IMR-90 (cell line): Measurements from ENCODE around the gene BATF. TPM values are rescaled to one million over a fixed set of nuclear protein-coding genes. Genes with fewer than 3 reads are reported as not detected.

Source experiments
- ATAC-seq: fragments of 200-7000 bp; cut with Tn5 transposase; 2 replicates; pipeline ENCODE4 v1.9.1; 2020; ENCODE audit warnings: low read depth, mild to moderate bottlenecking, moderate library complexity
- BruUV-seq: library from RNA; stranded (reverse); fragments of 400-500 nt; replicated peaks from 2 replicates; lab custom pipeline; 2021; lab: Mats Ljungman, UMichigan
- CTCF ChIA-PET: fragments of 300-600 bp; formaldehyde crosslinking; extraction: SDS; loops from one replicate; lab custom pipeline; 2021; ENCODE audit warnings: antibody characterized with exemption; lab: Yijun Ruan, JAX
- POLR2A ChIA-PET: fragments of 300-600 bp; sonication (Branson Sonifier 250); formaldehyde crosslinking; loops from one replicate; lab custom pipeline; 2022; ENCODE audit warnings: antibody characterized with exemption; ENCODE audit not compliant: unreplicated experiment; lab: Charles Lee
- DNase-seq: peaks from one replicate; pipeline ENCODE4 v3.0.0; 2013
- H2AFZ ChIP-seq: replicated peaks from 2 replicates; pipeline ENCODE3; 2013; ENCODE audit warnings: low read length, mild to moderate bottlenecking; ENCODE audit not compliant: poor library complexity
- H2AK5ac ChIP-seq: 2 replicates; pipeline ENCODE4 v1.6.1; 2013; ENCODE audit warnings: low read depth, low read length, inconsistent platforms
- H2AK9ac ChIP-seq: replicated peaks from 2 replicates; pipeline ENCODE3; 2013; ENCODE audit warnings: mild to moderate bottlenecking, low read depth, low read length, moderate library complexity; ENCODE audit not compliant: poor library complexity
- H2BK120ac ChIP-seq: 2 replicates; pipeline ENCODE4 v1.6.1; 2013; ENCODE audit warnings: low read depth, low read length, inconsistent platforms
- H2BK15ac ChIP-seq: 3 replicates; pipeline ENCODE4 v1.6.1; 2013; ENCODE audit warnings: low read depth, low read length, inconsistent platforms
- H2BK20ac ChIP-seq: 2 replicates; pipeline ENCODE4 v1.6.1; 2013; ENCODE audit warnings: low read depth, mild to moderate bottlenecking, inconsistent platforms, low read length, moderate library complexity
- H2BK5ac ChIP-seq: 2 replicates; pipeline ENCODE4 v1.6.1; 2013; ENCODE audit warnings: mild to moderate bottlenecking, low read depth, low read length, inconsistent platforms; ENCODE audit not compliant: poor library complexity, severe bottlenecking
- H3K14ac ChIP-seq: replicated peaks from 2 replicates; pipeline ENCODE4 v1.6.1; 2013; ENCODE audit warnings: low read depth, low read length, inconsistent platforms
- H3K18ac ChIP-seq: 2 replicates; pipeline ENCODE4 v1.6.1; 2013; ENCODE audit warnings: low read depth, low read length, control low read depth
- H3K23ac ChIP-seq: 2 replicates; pipeline ENCODE4 v1.6.1; 2013; ENCODE audit warnings: low read depth, low read length, inconsistent platforms
- H3K27ac ChIP-seq: 2 replicates; pipeline ENCODE4 v1.5.1; 2013; ENCODE audit warnings: mild to moderate bottlenecking, control low read depth, low read length; ENCODE audit not compliant: insufficient read depth
- H3K27me3 ChIP-seq: 2 replicates; pipeline ENCODE4 v1.6.1; 2013; ENCODE audit warnings: low read length; ENCODE audit not compliant: control insufficient read depth, insufficient read depth
- H3K36me3 ChIP-seq: 2 replicates; pipeline ENCODE4 v1.6.1; 2013; ENCODE audit warnings: low read length, mixed read lengths; ENCODE audit not compliant: control insufficient read depth, insufficient read depth
- H3K4ac ChIP-seq: 2 replicates; pipeline ENCODE4 v1.6.1; 2013; ENCODE audit warnings: low read depth, low read length, inconsistent platforms
- H3K4me1 ChIP-seq: 2 replicates; pipeline ENCODE4 v1.6.1; 2013; ENCODE audit warnings: low read length, mixed read lengths; ENCODE audit not compliant: control insufficient read depth, insufficient read depth
- H3K4me2 ChIP-seq: 2 replicates; pipeline ENCODE4 v1.6.1; 2013; ENCODE audit warnings: low read depth, mild to moderate bottlenecking, control low read depth, low read length, moderate library complexity
- H3K4me3 ChIP-seq: 2 replicates; pipeline ENCODE4 v1.5.1; 2013; ENCODE audit warnings: low read depth, mild to moderate bottlenecking, control low read depth, low read length, moderate library complexity; ENCODE audit not compliant: insufficient read depth
- H3K56ac ChIP-seq: 2 replicates; pipeline ENCODE4 v1.6.1; 2013; ENCODE audit warnings: low read length, inconsistent platforms; ENCODE audit not compliant: insufficient read depth; ENCODE audit errors: extremely low read depth
- H3K79me1 ChIP-seq, 2 experiments: 2 replicates each; pipeline ENCODE4 v1.6.1; 2013; ENCODE audit warnings: low read length in 2 of 2, inconsistent platforms in 1 of 2, low read depth in 1 of 2
- H3K9ac ChIP-seq: 2 replicates; pipeline ENCODE4 v1.6.1; 2013; ENCODE audit warnings: low read depth, low read length, control low read depth
- H3K9me1 ChIP-seq: 2 replicates; pipeline ENCODE4 v1.6.1; 2013; ENCODE audit warnings: low read length, inconsistent platforms; ENCODE audit not compliant: insufficient read depth
- H3K9me3 ChIP-seq: 2 replicates; pipeline ENCODE4 v1.6.1; 2013; ENCODE audit warnings: low read length; ENCODE audit not compliant: control insufficient read depth, insufficient read depth
- H4K20me1 ChIP-seq: 2 replicates; pipeline ENCODE4 v1.6.1; 2013; ENCODE audit warnings: low read length, inconsistent platforms; ENCODE audit not compliant: insufficient read depth
- H4K5ac ChIP-seq: 2 replicates; pipeline ENCODE4 v1.6.1; 2013; ENCODE audit warnings: mild to moderate bottlenecking, low read depth, low read length, control low read depth
- H4K8ac ChIP-seq, 2 experiments: 2 replicates each; pipeline ENCODE4 v1.6.1; 2013; ENCODE audit warnings: low read depth in 2 of 2, low read length in 2 of 2, control low read depth in 1 of 2, inconsistent platforms in 1 of 2
- H4K91ac ChIP-seq: 2 replicates; pipeline ENCODE4 v1.6.1; 2013; ENCODE audit warnings: low read depth, low read length, inconsistent platforms; ENCODE audit not compliant: insufficient read depth
- BHLHE40 ChIP-seq: fragments of 150-350 bp; IDR thresholded peaks from 2 replicates; pipeline ENCODE4 v1.6.1; 2016; ENCODE audit warnings: mild to moderate bottlenecking, low read depth, low read length
- CEBPB ChIP-seq: IDR thresholded peaks from 2 replicates; pipeline ENCODE4 v1.6.1; 2012; ENCODE audit warnings: low read depth, low read length, improper control_type of control experiment
- CHD1 ChIP-seq: IDR thresholded peaks from 2 replicates; pipeline ENCODE4 v1.6.1; 2012; ENCODE audit warnings: low read depth, low read length, improper control_type of control experiment
- CTCF ChIP-seq: conservative IDR thresholded peaks from 2 replicates; pipeline ENCODE4 v1.5.1; 2012; ENCODE audit warnings: mild to moderate bottlenecking, low read depth, low read length, improper control_type of control experiment
- ELK1 ChIP-seq: fragments of 150-350 bp; IDR thresholded peaks from 2 replicates; pipeline ENCODE4 v1.6.1; 2016; ENCODE audit warnings: low read depth, mild to moderate bottlenecking, low read length, moderate library complexity, borderline replicate concordance
- FOS ChIP-seq: fragments of 150-350 bp; IDR thresholded peaks from 2 replicates; pipeline ENCODE4 v1.6.1; 2016; ENCODE audit warnings: low read depth, low read length
- MAFK ChIP-seq: IDR thresholded peaks from 2 replicates; pipeline ENCODE4 v1.6.1; 2012; ENCODE audit warnings: low read depth, low read length, improper control_type of control experiment
- MAZ ChIP-seq: IDR thresholded peaks from 2 replicates; pipeline ENCODE4 v1.6.1; 2012; ENCODE audit warnings: low read depth, mild to moderate bottlenecking, low read length, improper control_type of control experiment, moderate library complexity, borderline replicate concordance
- MXI1 ChIP-seq: IDR thresholded peaks from 2 replicates; pipeline ENCODE4 v1.6.1; 2012; ENCODE audit warnings: low read depth, mild to moderate bottlenecking, low read length, moderate library complexity, borderline replicate concordance
- NFE2L2 ChIP-seq: fragments of 150-350 bp; IDR thresholded peaks from 2 replicates; pipeline ENCODE4 v1.6.1; 2016; ENCODE audit warnings: low read depth, mild to moderate bottlenecking, low read length
- POLR2A ChIP-seq: IDR thresholded peaks from 2 replicates; pipeline ENCODE4 v1.6.1; 2012; ENCODE audit warnings: mild to moderate bottlenecking, low read depth, low read length
- RAD21 ChIP-seq: IDR thresholded peaks from 2 replicates; pipeline ENCODE4 v1.6.1; 2012; ENCODE audit warnings: low read length, improper control_type of control experiment
- RCOR1 ChIP-seq: IDR thresholded peaks from 2 replicates; pipeline ENCODE4 v1.6.1; 2012; ENCODE audit warnings: mild to moderate bottlenecking, low read length, improper control_type of control experiment; ENCODE audit not compliant: insufficient replicate concordance
- RFX5 ChIP-seq: IDR thresholded peaks from 2 replicates; pipeline ENCODE4 v1.8.0; 2012; ENCODE audit warnings: low read depth, mild to moderate bottlenecking, low read length, moderate library complexity
- SMC3 ChIP-seq: fragments of 150-350 bp; IDR thresholded peaks from 2 replicates; pipeline ENCODE4 v1.6.1; 2016; ENCODE audit warnings: low read depth, mild to moderate bottlenecking, antibody characterized with exemption, low read length, moderate library complexity
- USF2 ChIP-seq: fragments of 150-350 bp; IDR thresholded peaks from 2 replicates; pipeline ENCODE4 v1.6.1; 2017; ENCODE audit warnings: mild to moderate bottlenecking, antibody characterized with exemption, low read length, low read depth
- WGBS, 2 experiments: methylation state at CpG; one replicate each; pipeline versions ENCODE4 v1.1.5 to v1.1.7; 2013; ENCODE audit warnings: missing lambda C conversion rate in 2 of 2; ENCODE audit not compliant: insufficient read length in 1 of 2; ENCODE audit errors: extremely low coverage in 2 of 2; 5-methylcytosine and 5-hydroxymethylcytosine counted together
- dilution Hi-C: fragments of 300-500 bp; cut with HindIII; formaldehyde crosslinking; loops from one replicate; pipeline ENCODE4 v1.14.3; 2018; ENCODE audit warnings: low sequenced_read_pairs; ENCODE audit not compliant: unreplicated experiment
- in situ Hi-C: fragments of 300-500 bp; cut with MboI; formaldehyde crosslinking; loops from 3 replicates; pipeline ENCODE4 v1.14.3; 2019; ENCODE audit warnings: low sequenced_read_pairs, inconsistent platforms, mixed read lengths
- intact Hi-C: fragments of 100-400 bp; cut with micrococcal nuclease; formaldehyde crosslinking; loops from 2 replicates; pipeline ENCODE4 v1.10.0; 2022
- polyA plus RNA-seq, 3 experiments: library from polyadenylated mRNA; depleted of rRNA; stranded (reverse); fragments of >200 nt; gene quantifications; 2 replicates each; pipeline ENCODE4 v1.2.3, GENCODE V29; 2012; ENCODE audit warnings: low replicate concordance in 1 of 3
- total RNA-seq: library from RNA; depleted of rRNA; stranded (reverse); fragments of >200 nt; gene quantifications from 2 replicates; pipeline ENCODE4 v1.2.3, GENCODE V29; 2012

The BATF gene
- total and polyA plus RNA-seq, 2 of the 4 experiments (the other 2 are of a cell fraction) = not detected

GRCh38 chr14:75548544-75548943, 26.3 kb downstream of the BATF start:
- H3K4me2 ChIP-seq = no peak overlapping the region
- H3K56ac ChIP-seq = no peak overlapping the region
- H3K23ac ChIP-seq = no peak overlapping the region
- H3K36me3 ChIP-seq = no peaks in the 10 kb centered on the region
- peaks cover 15% of the 10 kb centered on the region for H3K27me3 ChIP-seq
- H2AK9ac ChIP-seq = no peak overlapping the region
- no peaks in the 10 kb centered on the region for H3K79me1 ChIP-seq
- H3K27ac ChIP-seq = no peak overlapping the region
- ATAC-seq (peak; percentile 59), DNase-seq (peak; percentile 32)
- CTCF ChIA-PET = no interaction called here
- no peak overlapping the region for H4K91ac ChIP-seq
- H2BK20ac ChIP-seq = no peak overlapping the region
- no peak overlapping the region for H3K4ac ChIP-seq
- H2BK5ac ChIP-seq = no peak overlapping the region
- H3K14ac ChIP-seq = no peak overlapping the region
- H3K9me3 ChIP-seq = no peaks in the 10 kb centered on the region
- dilution Hi-C loops (no loop called here), in situ Hi-C loops (no loop called here), intact Hi-C loops (no loop called here)
- H3K18ac ChIP-seq = no peak overlapping the region
- POLR2A ChIA-PET = no interaction called here
- no peaks in the 10 kb centered on the region for H4K20me1 ChIP-seq
- no peak overlapping the region for H3K9ac ChIP-seq
- TF ChIP-seq BHLHE40 (no peak), RAD21 (no peak), SMC3 (no peak), CTCF (no peak), CHD1 (no peak), MXI1 (no peak), FOS (no peak), POLR2A (no peak), RCOR1 (no peak), MAFK (no peak), RFX5 (no peak), NFE2L2 (no peak), MAZ (no peak), USF2 (no peak), CEBPB (no peak), ELK1 (no peak)
- no peaks in the 10 kb centered on the region for H3K9me1 ChIP-seq
- no peak overlapping the region for H2AK5ac ChIP-seq
- H3K4me1 ChIP-seq = peaks cover 4% of the 10 kb centered on the region
- no peak overlapping the region for H2BK120ac ChIP-seq
- H4K5ac ChIP-seq = no peak overlapping the region
- 20% methylated on average over 1 of the region's 7 CpGs; no CpG with 5 or more reads in 1 of the 2 experiments for WGBS, 2 experiments
- no TSS peak for BruUV-seq
- H4K8ac ChIP-seq = no peak overlapping the region
- H2AFZ ChIP-seq = no peak overlapping the region
- H3K4me3 ChIP-seq = no peak overlapping the region
- no peak overlapping the region for H2BK15ac ChIP-seq
